ENCODE results near the gene DTNBP1.

DTNBP1 gene

GRCh38 chr6:15530411-15530810, 132.4 kb downstream of the DTNBP1 start:
- H3K9ac ChIP-seq (ENCODE audit: low read length in 2 of 2): no peak overlapping the region
- H3K27me3 ChIP-seq (ENCODE audit: control insufficient read depth in 1 of 2, insufficient read depth in 2 of 2, low read length in 2 of 2): no peaks in the 10 kb centered on the region
- H3K4me3 ChIP-seq (ENCODE audit: low read length in 2 of 2): no peak overlapping the region
- peaks cover 8 to 16% of the 10 kb centered on the region in 2 donors for H3K36me3 ChIP-seq (ENCODE audit: control insufficient read depth in 2 of 2, insufficient read depth in 2 of 2, low read length in 2 of 2)
- H3K4me1 ChIP-seq (ENCODE audit: control insufficient read depth, insufficient read depth, low read length): peaks cover 2% of the 10 kb centered on the region
- H3K27ac ChIP-seq (ENCODE audit: low read length): no peak overlapping the region
- no peaks in the 10 kb centered on the region for H3K9me3 ChIP-seq (ENCODE audit: control insufficient read depth in 2 of 2, low read length in 2 of 2)

- no peaks in the 10 kb centered on the region for H3K9me3 ChIP-seq (ENCODE audit: control insufficient read depth in 2 of 2, low read length in 2 of 2)
- H3K9ac ChIP-seq (ENCODE audit: low read length in 2 of 2): no peak overlapping the region
- no peaks in the 10 kb centered on the region for H3K4me1 ChIP-seq (ENCODE audit: control insufficient read depth, insufficient read depth, low read length)
- H3K36me3 ChIP-seq (ENCODE audit: control insufficient read depth in 2 of 2, insufficient read depth in 2 of 2, low read length in 2 of 2): peaks cover 13 to 22% of the 10 kb centered on the region in 2 donors
- H3K4me3 ChIP-seq (ENCODE audit: low read length in 2 of 2): no peak overlapping the region
- H3K27me3 ChIP-seq (ENCODE audit: control insufficient read depth in 1 of 2, insufficient read depth in 2 of 2, low read length in 2 of 2): no peaks in the 10 kb centered on the region
- no peak overlapping the region for H3K27ac ChIP-seq (ENCODE audit: low read length)
These were observed 134.0 kb downstream of the DTNBP1 start for GRCh38 chr6:15528870-15529269.

- Histone ChIP-seq H3K36me3 (ENCODE audit: control insufficient read depth in 2 of 2, insufficient read depth in 2 of 2, low read length in 2 of 2) (peaks cover 16 to 25% of the 10 kb centered on the region in 2 donors), H3K9ac (ENCODE audit: low read length in 2 of 2) (no peak overlapping the region), H3K4me1 (ENCODE audit: control insufficient read depth, insufficient read depth, low read length) (no peaks in the 10 kb centered on the region), H3K27ac (ENCODE audit: low read length) (no peak overlapping the region), H3K9me3 (ENCODE audit: control insufficient read depth in 2 of 2, low read length in 2 of 2) (no peaks in the 10 kb centered on the region), H3K4me3 (ENCODE audit: low read length in 2 of 2) (no peak overlapping the region), H3K27me3 (ENCODE audit: control insufficient read depth in 1 of 2, insufficient read depth in 2 of 2, low read length in 2 of 2) (no peaks in the 10 kb centered on the region)
These were observed 134.8 kb downstream of the DTNBP1 start for GRCh38 chr6:15527838-15528617.

GRCh38 chr6:15526212-15526701, 136.6 kb downstream of the DTNBP1 start:
- Histone ChIP-seq H3K27me3 (ENCODE audit: control insufficient read depth in 1 of 2, insufficient read depth in 2 of 2, low read length in 2 of 2) (no peaks in the 10 kb centered on the region), H3K9ac (ENCODE audit: low read length in 2 of 2) (no peak overlapping the region), H3K27ac (ENCODE audit: low read length) (no peak overlapping the region), H3K9me3 (ENCODE audit: control insufficient read depth in 2 of 2, low read length in 2 of 2) (no peaks in the 10 kb centered on the region), H3K4me1 (ENCODE audit: control insufficient read depth, insufficient read depth, low read length) (peaks cover 6% of the 10 kb centered on the region), H3K36me3 (ENCODE audit: control insufficient read depth in 2 of 2, insufficient read depth in 2 of 2, low read length in 2 of 2) (peaks cover 21 to 31% of the 10 kb centered on the region in 2 donors), H3K4me3 (ENCODE audit: low read length in 2 of 2) (no peak overlapping the region)

- Histone ChIP-seq H3K27ac (ENCODE audit: low read length) (no peak overlapping the region), H3K27me3 (ENCODE audit: control insufficient read depth in 1 of 2, insufficient read depth in 2 of 2, low read length in 2 of 2) (no peaks in the 10 kb centered on the region), H3K4me1 (ENCODE audit: control insufficient read depth, insufficient read depth, low read length) (peaks cover 6% of the 10 kb centered on the region), H3K4me3 (ENCODE audit: low read length in 2 of 2) (no peak overlapping the region), H3K9ac (ENCODE audit: low read length in 2 of 2) (no peak overlapping the region), H3K36me3 (ENCODE audit: control insufficient read depth in 2 of 2, insufficient read depth in 2 of 2, low read length in 2 of 2) (peaks cover 24 to 29% of the 10 kb centered on the region in 2 donors), H3K9me3 (ENCODE audit: control insufficient read depth in 2 of 2, low read length in 2 of 2) (no peaks in the 10 kb centered on the region)
These were observed 137.9 kb downstream of the DTNBP1 start for GRCh38 chr6:15524861-15525401.

- Histone ChIP-seq H3K9ac (ENCODE audit: low read length in 2 of 2) (no peak overlapping the region), H3K27me3 (ENCODE audit: control insufficient read depth in 1 of 2, insufficient read depth in 2 of 2, low read length in 2 of 2) (no peaks in the 10 kb centered on the region), H3K4me3 (ENCODE audit: low read length in 2 of 2) (no peak overlapping the region), H3K9me3 (ENCODE audit: control insufficient read depth in 2 of 2, low read length in 2 of 2) (no peaks in the 10 kb centered on the region), H3K4me1 (ENCODE audit: control insufficient read depth, insufficient read depth, low read length) (peaks cover 6% of the 10 kb centered on the region), H3K27ac (ENCODE audit: low read length) (no peak overlapping the region), H3K36me3 (ENCODE audit: control insufficient read depth in 2 of 2, insufficient read depth in 2 of 2, low read length in 2 of 2) (peaks cover 28 to 30% of the 10 kb centered on the region in 2 donors)
These were observed 138.9 kb downstream of the DTNBP1 start for GRCh38 chr6:15523679-15524630.

- H3K9ac ChIP-seq (ENCODE audit: low read length in 2 of 2): no peak overlapping the region
- no peak overlapping the region for H3K4me3 ChIP-seq (ENCODE audit: low read length in 2 of 2)
- H3K36me3 ChIP-seq (ENCODE audit: control insufficient read depth in 2 of 2, insufficient read depth in 2 of 2, low read length in 2 of 2): peaks cover 30 to 31% of the 10 kb centered on the region in 2 donors
- peaks cover 6% of the 10 kb centered on the region for H3K4me1 ChIP-seq (ENCODE audit: control insufficient read depth, insufficient read depth, low read length)
- no peaks in the 10 kb centered on the region for H3K27me3 ChIP-seq (ENCODE audit: control insufficient read depth in 1 of 2, insufficient read depth in 2 of 2, low read length in 2 of 2)
- H3K9me3 ChIP-seq (ENCODE audit: control insufficient read depth in 2 of 2, low read length in 2 of 2): no peaks in the 10 kb centered on the region
- H3K27ac ChIP-seq (ENCODE audit: low read length): no peak overlapping the region
These were observed 139.8 kb downstream of the DTNBP1 start for GRCh38 chr6:15522856-15523529.

- H3K27me3 ChIP-seq (ENCODE audit: control insufficient read depth in 1 of 2, insufficient read depth in 2 of 2, low read length in 2 of 2): no peaks in the 10 kb centered on the region
- no peak overlapping the region for H3K4me3 ChIP-seq (ENCODE audit: low read length in 2 of 2)
- peaks cover 33 to 36% of the 10 kb centered on the region in 2 donors for H3K36me3 ChIP-seq (ENCODE audit: control insufficient read depth in 2 of 2, insufficient read depth in 2 of 2, low read length in 2 of 2)
- no peak overlapping the region for H3K9ac ChIP-seq (ENCODE audit: low read length in 2 of 2)
- H3K4me1 ChIP-seq (ENCODE audit: control insufficient read depth, insufficient read depth, low read length): peaks cover 6% of the 10 kb centered on the region
- H3K9me3 ChIP-seq (ENCODE audit: control insufficient read depth in 2 of 2, low read length in 2 of 2): no peaks in the 10 kb centered on the region
- H3K27ac ChIP-seq (ENCODE audit: low read length): peak overlapping the region; percentile 24
These were observed 140.4 kb downstream of the DTNBP1 start for GRCh38 chr6:15522427-15522826.

- H3K4me1 ChIP-seq (ENCODE audit: control insufficient read depth, insufficient read depth, low read length): peaks cover 6% of the 10 kb centered on the region
- H3K9ac ChIP-seq (ENCODE audit: low read length in 2 of 2): no peak overlapping the region
- no peaks in the 10 kb centered on the region for H3K9me3 ChIP-seq (ENCODE audit: control insufficient read depth in 2 of 2, low read length in 2 of 2)
- no peaks in the 10 kb centered on the region for H3K27me3 ChIP-seq (ENCODE audit: control insufficient read depth in 1 of 2, insufficient read depth in 2 of 2, low read length in 2 of 2)
- H3K36me3 ChIP-seq (ENCODE audit: control insufficient read depth in 2 of 2, insufficient read depth in 2 of 2, low read length in 2 of 2): peaks cover 33 to 40% of the 10 kb centered on the region in 2 donors
- H3K4me3 ChIP-seq (ENCODE audit: low read length in 2 of 2): no peak overlapping the region
- H3K27ac ChIP-seq (ENCODE audit: low read length): peak overlapping the region; percentile 24
These were observed 140.8 kb downstream of the DTNBP1 start for GRCh38 chr6:15522026-15522425.

- Histone ChIP-seq H3K27ac (ENCODE audit: low read length) (no peak overlapping the region), H3K27me3 (ENCODE audit: control insufficient read depth in 1 of 2, insufficient read depth in 2 of 2, low read length in 2 of 2) (no peaks in the 10 kb centered on the region), H3K4me1 (ENCODE audit: control insufficient read depth, insufficient read depth, low read length) (peaks cover 6% of the 10 kb centered on the region), H3K4me3 (ENCODE audit: low read length in 2 of 2) (no peak overlapping the region), H3K9me3 (ENCODE audit: control insufficient read depth in 2 of 2, low read length in 2 of 2) (no peaks in the 10 kb centered on the region), H3K9ac (ENCODE audit: low read length in 2 of 2) (no peak overlapping the region), H3K36me3 (ENCODE audit: control insufficient read depth in 2 of 2, insufficient read depth in 2 of 2, low read length in 2 of 2) (peaks cover 33 to 44% of the 10 kb centered on the region in 2 donors)
These were observed 141.2 kb downstream of the DTNBP1 start for GRCh38 chr6:15521582-15521981.

All from stomach smooth muscle (tissue), 2 donors.